H1 (cell line): Measurements from ENCODE around the gene NFATC1. TPM values are rescaled to one million over a fixed set of nuclear protein-coding genes. Genes with fewer than 3 reads are reported as not detected.

Experiments used
- CBX8 ChIP-seq: fragments of 300-800, 300-1000 bp; sonication (generic); IDR thresholded peaks from 2 replicates; pipeline ENCODE4 v1.7.1; 2016; ENCODE audit warnings: low read depth, low read length, borderline replicate concordance
- CREB1 ChIP-seq: IDR thresholded peaks from 2 replicates; pipeline ENCODE4 v1.6.1; 2012; ENCODE audit warnings: inconsistent platforms
- MAX ChIP-seq: IDR thresholded peaks from 2 replicates; pipeline ENCODE4 v1.6.1; 2012; ENCODE audit warnings: inconsistent platforms
- RXRA ChIP-seq: IDR thresholded peaks from 2 replicates; pipeline ENCODE4 v1.6.1; 2011; ENCODE audit warnings: low read depth, mild to moderate bottlenecking, low read length, moderate library complexity; ENCODE audit not compliant: insufficient read depth
- SIRT6 ChIP-seq: IDR thresholded peaks from one replicate; pipeline ENCODE4 v1.7.1; 2012; ENCODE audit warnings: low read length, inconsistent platforms
- SRF ChIP-seq: IDR thresholded peaks from 2 replicates; pipeline ENCODE4 v1.6.1; 2011; ENCODE audit warnings: mild to moderate bottlenecking, low read depth, low read length, moderate library complexity
- polyA plus RNA-seq, 7 experiments: library from polyadenylated mRNA; depleted of rRNA in 3 of 7; stranded (reverse) in 5 of 7; unstranded in 2 of 7; fragments of >200 nt in 5 of 7; fragments of 200-250 nt in 2 of 7; gene quantifications; 1 replicate in 5 of 7; 2 replicates in 1 of 7; 4 replicates in 1 of 7; pipeline versions ENCODE4 v1.2.1 to v1.2.3, GENCODE V29; 2011 to 2013; ENCODE audit warnings: missing spikeins in 2 of 7, mixed read lengths in 2 of 7
- total RNA-seq: library from RNA; stranded (reverse); fragmentation: NEBNext Ultra II Directional; extraction: Animal tissue kit (Norgen Biotek cat#: 25700); gene quantifications from 2 replicates; pipeline ENCODE4 v1.2.1, GENCODE V29; 2021

Gene NFATC1
- total and polyA plus RNA-seq, 2 of the 8 experiments (the other 6 are each of a cell fraction or from before 2014, with no cell fraction given): 2.0 to 6.6 TPM

- TF ChIP-seq MAX (no peak), CREB1 (no peak), SIRT6 (no peak), SRF (no peak), CBX8 (no peak), RXRA (no peak)
Measured at GRCh38 chr18:79405019-79405780, 9.5 kb downstream of the NFATC1 start (continued).
